Measurements from ENCODE around the gene EPGN. TPM values are rescaled to one million over a fixed set of nuclear protein-coding genes. Genes with fewer than 3 reads are reported as not detected.

The EPGN gene
- total RNA-seq, 1 donor from 2014 or later = 0.54 TPM

- Histone ChIP-seq H3K9me3 (ENCODE audit: insufficient read depth, low read depth, low read length) (no peaks in the 10 kb centered on the region), H3K9ac (ENCODE audit: low read length) (no peak overlapping the region), H3K4me3 (ENCODE audit: insufficient read depth, low read depth, low read length) (no peak overlapping the region), H4K20me1 (ENCODE audit: insufficient read depth, low read length) (no peaks in the 10 kb centered on the region), H3K79me2 (ENCODE audit: insufficient read depth, low read length) (no peaks in the 10 kb centered on the region), H3K4me2 (ENCODE audit: low read length) (no peak overlapping the region), H3K4me1 (ENCODE audit: insufficient read depth, low read length) (no peaks in the 10 kb centered on the region), H3K27ac (ENCODE audit: low read depth, low read length) (no peak overlapping the region), H2AFZ (ENCODE audit: low read depth, low read length) (no peak overlapping the region), H3K36me3 (ENCODE audit: insufficient read depth, low read length) (no peaks in the 10 kb centered on the region), H3K27me3 (ENCODE audit: insufficient read depth, low read length) (no peaks in the 10 kb centered on the region)
- Mint-ChIP-seq H3K9me3 (ENCODE audit: unreplicated experiment) (no peaks in the 10 kb centered on the region), H3K27ac (ENCODE audit: unreplicated experiment) (no peak overlapping the region), H3K4me1 (ENCODE audit: low read depth, unreplicated experiment) (peaks cover 14% of the 10 kb centered on the region), H3K27me3 (ENCODE audit: low read depth, unreplicated experiment) (no peaks in the 10 kb centered on the region), H3K36me3 (ENCODE audit: low read depth, unreplicated experiment) (no peaks in the 10 kb centered on the region), H3K4me3 (ENCODE audit: unreplicated experiment) (no peak overlapping the region)
- FAIRE-seq (peak; percentile 13), DNase-seq (ENCODE audit: low read depth) (peak; percentile 39)
- peak; percentile 66 for TF ChIP-seq CTCF (IDR thresholded peaks at IDR 0.05; ENCODE audit: insufficient read depth, low read depth, low read length)
- no peak for TF ChIP-seq EZH2 (IDR thresholded peaks at IDR 0.05; ENCODE audit: insufficient read depth, low read length)
Observed at GRCh38 chr4:74311696-74312313, 3.5 kb downstream of the EPGN start.

DNA sequence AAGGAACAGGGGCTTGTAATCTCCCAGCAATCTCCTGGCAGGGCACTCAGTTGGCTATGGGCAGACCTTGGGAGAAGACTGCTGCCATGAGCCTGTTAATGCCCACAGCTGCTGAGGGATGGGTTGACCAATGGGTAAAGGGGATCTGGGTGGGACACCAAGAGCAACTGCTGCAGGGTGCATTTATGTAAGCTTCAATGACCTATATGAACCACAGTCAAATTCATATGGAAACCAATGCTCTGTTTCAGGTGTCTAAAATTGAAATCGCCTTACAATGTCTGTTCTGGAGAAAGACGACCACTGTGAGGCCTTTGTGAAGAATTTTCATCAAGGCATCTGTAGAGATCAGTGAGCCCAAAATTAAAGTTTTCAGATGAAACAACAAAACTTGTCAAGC lies 6.1 kb downstream of the EPGN start:
- H3K79me2 ChIP-seq (ENCODE audit: insufficient read depth, low read length) = no peaks in the 10 kb centered on the region
- H3K4me1 ChIP-seq (ENCODE audit: insufficient read depth, low read length) = no peaks in the 10 kb centered on the region
- no peak overlapping the region for H3K4me3 ChIP-seq (ENCODE audit: insufficient read depth, low read depth, low read length)
- FAIRE-seq (no peak), DNase-seq (ENCODE audit: low read depth) (no peak)
- Mint-ChIP-seq H3K27ac (ENCODE audit: unreplicated experiment) (no peak overlapping the region), H3K4me3 (ENCODE audit: unreplicated experiment) (no peak overlapping the region), H3K4me1 (ENCODE audit: low read depth, unreplicated experiment) (peaks cover 7% of the 10 kb centered on the region), H3K36me3 (ENCODE audit: low read depth, unreplicated experiment) (no peaks in the 10 kb centered on the region), H3K9me3 (ENCODE audit: unreplicated experiment) (no peaks in the 10 kb centered on the region), H3K27me3 (ENCODE audit: low read depth, unreplicated experiment) (no peaks in the 10 kb centered on the region)
- H3K4me2 ChIP-seq (ENCODE audit: low read length) = no peak overlapping the region
- no peaks in the 10 kb centered on the region for H4K20me1 ChIP-seq (ENCODE audit: insufficient read depth, low read length)
- H3K36me3 ChIP-seq (ENCODE audit: insufficient read depth, low read length) = no peaks in the 10 kb centered on the region
- H3K9ac ChIP-seq (ENCODE audit: low read length) = no peak overlapping the region
- H3K27me3 ChIP-seq (ENCODE audit: insufficient read depth, low read length) = no peaks in the 10 kb centered on the region
- no peaks in the 10 kb centered on the region for H3K9me3 ChIP-seq (ENCODE audit: insufficient read depth, low read depth, low read length)
- no peak overlapping the region for H2AFZ ChIP-seq (ENCODE audit: low read depth, low read length)
- TF ChIP-seq CTCF (IDR thresholded peaks at IDR 0.05; ENCODE audit: insufficient read depth, low read depth, low read length) = no peak
- no peak for TF ChIP-seq EZH2 (IDR thresholded peaks at IDR 0.05; ENCODE audit: insufficient read depth, low read length)
- H3K27ac ChIP-seq (ENCODE audit: low read depth, low read length) = no peak overlapping the region

DNA sequence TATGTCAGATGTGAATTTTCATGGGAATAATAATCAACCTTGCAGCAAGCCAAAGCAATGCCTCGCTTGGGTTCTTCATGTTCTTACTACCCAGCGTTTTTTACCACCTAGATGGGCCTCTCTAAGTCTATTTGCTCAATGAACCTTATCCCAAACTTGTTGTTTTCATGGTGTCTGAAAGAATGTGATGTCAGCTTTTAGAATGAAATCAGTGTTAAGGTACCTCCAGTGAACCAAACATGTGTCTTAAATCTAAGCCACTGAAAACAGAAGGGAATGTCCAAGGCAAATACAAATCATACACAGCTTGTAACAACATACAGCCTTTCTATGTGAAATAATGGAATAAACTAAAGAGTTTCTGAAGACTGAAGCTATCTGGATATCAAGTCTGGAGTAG lies 6.7 kb downstream of the EPGN start:
- H3K4me1 ChIP-seq (ENCODE audit: insufficient read depth, low read length) = no peaks in the 10 kb centered on the region
- no peaks in the 10 kb centered on the region for H3K79me2 ChIP-seq (ENCODE audit: insufficient read depth, low read length)
- no peaks in the 10 kb centered on the region for H3K27me3 Mint-ChIP-seq (ENCODE audit: low read depth, unreplicated experiment)
- no peaks in the 10 kb centered on the region for H3K9me3 ChIP-seq (ENCODE audit: insufficient read depth, low read depth, low read length)
- H3K36me3 Mint-ChIP-seq (ENCODE audit: low read depth, unreplicated experiment) = no peaks in the 10 kb centered on the region
- H2AFZ ChIP-seq (ENCODE audit: low read depth, low read length) = no peak overlapping the region
- no peak overlapping the region for H3K4me2 ChIP-seq (ENCODE audit: low read length)
- TF ChIP-seq EZH2 (IDR thresholded peaks at IDR 0.05; ENCODE audit: insufficient read depth, low read length) (no peak), CTCF (IDR thresholded peaks at IDR 0.05; ENCODE audit: insufficient read depth, low read depth, low read length) (no peak)
- FAIRE-seq = no peak
- no peak overlapping the region for H3K9ac ChIP-seq (ENCODE audit: low read length)
- no peak overlapping the region for H3K4me3 ChIP-seq (ENCODE audit: insufficient read depth, low read depth, low read length)
- H3K27ac ChIP-seq (ENCODE audit: low read depth, low read length) = no peak overlapping the region
- no peak overlapping the region for H3K27ac Mint-ChIP-seq (ENCODE audit: unreplicated experiment)
- peaks cover 9% of the 10 kb centered on the region for H3K4me1 Mint-ChIP-seq (ENCODE audit: low read depth, unreplicated experiment)
- H3K36me3 ChIP-seq (ENCODE audit: insufficient read depth, low read length) = no peaks in the 10 kb centered on the region
- H3K4me3 Mint-ChIP-seq (ENCODE audit: unreplicated experiment) = no peak overlapping the region
- no peaks in the 10 kb centered on the region for H3K9me3 Mint-ChIP-seq (ENCODE audit: unreplicated experiment)
- H4K20me1 ChIP-seq (ENCODE audit: insufficient read depth, low read length) = no peaks in the 10 kb centered on the region
- H3K27me3 ChIP-seq (ENCODE audit: insufficient read depth, low read length) = no peaks in the 10 kb centered on the region
- no peak for DNase-seq (ENCODE audit: low read depth)

Data from astrocyte (in vitro differentiated cells and primary cell).